PC-9 (cell line): ENCODE results near the gene HPS6. TPM values are rescaled to one million over a fixed set of nuclear protein-coding genes. Genes with fewer than 3 reads are reported as not detected.
A peak's percentile ranks its signal among the peaks of the same experiment; 100 is the strongest.

Source experiments
- BruUV-seq: library from RNA; stranded (reverse); fragments of 400-500 nt; replicated peaks from 2 replicates; lab custom pipeline; 2021; lab: Mats Ljungman, UMichigan
- CTCF ChIA-PET: fragments of 300-600 bp; sonication (Branson Sonifier 250); formaldehyde crosslinking; loops from one replicate; lab custom pipeline; 2022; ENCODE audit warnings: antibody characterized with exemption; lab: Charles Lee
- POLR2A ChIA-PET: fragments of 300-600 bp; sonication (Branson Sonifier 250); formaldehyde crosslinking; loops from one replicate; lab custom pipeline; 2022; ENCODE audit warnings: antibody characterized with exemption; ENCODE audit not compliant: unreplicated experiment; lab: Charles Lee
- DNase-seq, 2 experiments: peaks; one replicate each; pipeline versions ENCODE4 v3.0.0 to v3.0.0-alpha.2; 2015 to 2022; ENCODE audit warnings: mixed read lengths in 1 of 2
- H2AFZ ChIP-seq: fragments of 200-600 bp; sonication (generic); 2 replicates; pipeline ENCODE4 v1.8.1; 2017; ENCODE audit warnings: antibody characterized with exemption
- H3F3A ChIP-seq: fragments of 200-600 bp; sonication (generic); 2 replicates; pipeline ENCODE4 v1.8.1; 2017; ENCODE audit warnings: antibody characterized with exemption, mild to moderate bottlenecking, low read depth; ENCODE audit not compliant: insufficient read depth
- H3K27ac ChIP-seq: fragments of 200-600 bp; sonication (generic); 2 replicates; pipeline ENCODE4 v1.6.1; 2016; ENCODE audit warnings: mixed run types
- H3K27me3 ChIP-seq: fragments of 200-600 bp; sonication (generic); 2 replicates; pipeline ENCODE4 v1.6.1; 2016; ENCODE audit warnings: low read depth, mixed run types; ENCODE audit not compliant: insufficient read depth
- H3K36me3 ChIP-seq: fragments of 200-600 bp; sonication (generic); 2 replicates; pipeline ENCODE4 v1.6.1; 2016; ENCODE audit warnings: low read depth, mixed run types
- H3K4me1 ChIP-seq: fragments of 200-600 bp; sonication (generic); replicated peaks from 2 replicates; pipeline ENCODE4 v1.6.1; 2016; ENCODE audit warnings: mixed run types; ENCODE audit not compliant: insufficient read depth
- H3K4me2 ChIP-seq: fragments of 200-600 bp; sonication (generic); 2 replicates; pipeline ENCODE4 v1.6.1; 2017; ENCODE audit warnings: mixed run types
- H3K4me3 ChIP-seq: fragments of 200-600 bp; sonication (generic); 2 replicates; pipeline ENCODE4 v1.6.1; 2016; ENCODE audit warnings: mixed run types
- H3K79me2 ChIP-seq: fragments of 200-600 bp; sonication (generic); 2 replicates; pipeline ENCODE4 v1.6.1; 2017; ENCODE audit warnings: low read depth, mixed run types
- H3K9me2 ChIP-seq: fragments of 200-600 bp; sonication (generic); 2 replicates; pipeline ENCODE4 v1.8.1; 2017; ENCODE audit warnings: mild to moderate bottlenecking; ENCODE audit not compliant: insufficient read depth
- H3K9me3 ChIP-seq: fragments of 200-600 bp; sonication (generic); 2 replicates; pipeline ENCODE4 v1.8.1; 2016; ENCODE audit warnings: low read depth; ENCODE audit not compliant: insufficient read depth
- H4K20me1 ChIP-seq: fragments of 200-600 bp; sonication (generic); 2 replicates; pipeline ENCODE4 v1.8.1; 2017; ENCODE audit not compliant: insufficient read depth
- EZH2 ChIP-seq: fragments of 200-600 bp; sonication (generic); IDR thresholded peaks from 2 replicates; pipeline ENCODE4 v1.8.0; 2017; ENCODE audit warnings: antibody characterized with exemption, low read depth
- intact Hi-C: fragments of 100-400 bp; cut with micrococcal nuclease; formaldehyde crosslinking; loops from one replicate; pipeline ENCODE4 v1.10.0; 2022; ENCODE audit not compliant: unreplicated experiment
- total RNA-seq: library from RNA; stranded (reverse); gene quantifications from 2 replicates; pipeline ENCODE4 v1.2.3, GENCODE V29; 2021
- TF ChIP-seq, protein P1 (sequence below): fragments of 200-600 bp; sonication (generic); conservative IDR thresholded peaks from 2 replicates; pipeline ENCODE4 v1.6.1; 2017; ENCODE audit warnings: mixed run types, antibody characterized with exemption, mild to moderate bottlenecking, moderate library complexity

Gene HPS6
- total RNA-seq, 1 experiment from 2014 or later: 12.5 TPM

DNA sequence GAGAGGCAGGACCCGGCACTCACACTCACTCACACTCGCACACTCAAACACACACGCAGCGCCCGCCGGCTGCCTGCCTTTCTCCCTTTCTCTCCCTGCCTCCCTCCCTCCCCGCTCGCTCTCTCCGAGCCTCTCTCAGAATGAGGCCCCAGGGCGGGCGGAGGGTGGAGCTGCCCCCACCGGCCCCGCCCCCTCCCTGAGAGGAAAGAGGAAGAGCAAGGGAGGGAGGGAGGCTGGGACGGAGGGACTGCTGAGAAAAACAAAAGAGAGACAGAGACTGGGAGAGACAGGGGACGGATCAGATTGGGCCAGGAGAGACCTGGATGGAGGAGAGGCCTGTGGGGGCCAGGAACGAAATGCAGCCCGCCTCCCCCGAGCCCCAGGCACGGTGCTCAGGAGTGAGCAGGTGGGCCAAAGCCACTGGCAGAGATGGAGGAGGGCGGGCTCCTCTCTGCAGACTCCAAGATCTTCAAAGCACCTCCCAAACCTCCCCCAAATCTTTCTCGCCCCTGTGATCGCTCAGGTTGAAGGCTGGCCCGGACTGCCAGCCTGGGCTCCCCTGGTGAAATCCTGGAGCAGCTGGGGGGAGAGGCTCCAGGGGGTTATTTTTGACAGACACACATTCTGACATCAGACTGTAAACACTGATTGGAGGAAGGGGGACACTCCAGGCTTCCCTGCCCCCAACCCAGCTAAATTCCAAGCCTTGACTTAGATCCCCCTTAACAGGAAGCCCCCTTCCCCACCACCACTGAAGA, 49.9 kb downstream of the HPS6 start:
- POLR2A ChIA-PET: interaction anchor here (0.5 to 0.6 kb wide), 2 partner anchors 284 to 815 kb away, joined by 4 to 8 read pairs; no protein-coding TSS in a partner anchor
- no peaks in the 10 kb centered on the region; the same call in none of the 2 replicates for H3K4me1 ChIP-seq
- peak overlapping the region; percentile 73 for H2AFZ ChIP-seq

DNA sequence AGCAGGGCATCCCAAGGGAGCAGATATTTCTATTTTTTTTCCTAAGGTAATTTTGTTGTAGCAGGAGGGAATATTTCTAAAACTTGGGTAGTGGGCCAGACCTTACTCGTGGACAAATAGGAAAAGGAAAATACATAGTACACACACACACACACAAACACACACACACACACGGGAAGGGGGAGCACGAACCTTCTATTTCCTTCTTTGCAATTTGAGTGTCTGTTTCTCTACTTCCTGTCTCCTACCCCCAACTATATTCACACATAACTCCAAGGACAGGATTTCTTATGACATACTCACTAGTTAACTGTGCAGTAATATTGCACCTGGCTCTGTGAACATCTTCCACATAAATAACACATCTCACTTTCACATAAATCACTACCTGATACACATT, 50.6 kb downstream of the HPS6 start:
- no peak overlapping the region for H2AFZ ChIP-seq
- DNase-seq: no peak
- BruUV-seq: no TSS peak
- CTCF ChIA-PET: interaction anchor here (0.7 kb wide), 1 partner anchor 19 kb away, joined by 3 read pairs; no protein-coding TSS in a partner anchor
- no peaks in the 10 kb centered on the region for H3K27me3 ChIP-seq
- no peaks in the 10 kb centered on the region; the same call in none of the 2 replicates for H3K4me1 ChIP-seq
- intact Hi-C loops: loop anchor here (2.0 kb wide), 2 partner anchors 17 to 37 kb away; partner anchors contain the start of genes NOLC1 and PPRC1
- no peaks in the 10 kb centered on the region for H3K36me3 ChIP-seq
- H3K4me3 ChIP-seq: no peak overlapping the region
- H3K27ac ChIP-seq: no peak overlapping the region
- no peaks in the 10 kb centered on the region; the same call in 1 of the 2 replicates for H4K20me1 ChIP-seq
- H3F3A ChIP-seq: no peaks in the 10 kb centered on the region
- POLR2A ChIA-PET: no interaction called here
- TF ChIP-seq, protein P1, sequence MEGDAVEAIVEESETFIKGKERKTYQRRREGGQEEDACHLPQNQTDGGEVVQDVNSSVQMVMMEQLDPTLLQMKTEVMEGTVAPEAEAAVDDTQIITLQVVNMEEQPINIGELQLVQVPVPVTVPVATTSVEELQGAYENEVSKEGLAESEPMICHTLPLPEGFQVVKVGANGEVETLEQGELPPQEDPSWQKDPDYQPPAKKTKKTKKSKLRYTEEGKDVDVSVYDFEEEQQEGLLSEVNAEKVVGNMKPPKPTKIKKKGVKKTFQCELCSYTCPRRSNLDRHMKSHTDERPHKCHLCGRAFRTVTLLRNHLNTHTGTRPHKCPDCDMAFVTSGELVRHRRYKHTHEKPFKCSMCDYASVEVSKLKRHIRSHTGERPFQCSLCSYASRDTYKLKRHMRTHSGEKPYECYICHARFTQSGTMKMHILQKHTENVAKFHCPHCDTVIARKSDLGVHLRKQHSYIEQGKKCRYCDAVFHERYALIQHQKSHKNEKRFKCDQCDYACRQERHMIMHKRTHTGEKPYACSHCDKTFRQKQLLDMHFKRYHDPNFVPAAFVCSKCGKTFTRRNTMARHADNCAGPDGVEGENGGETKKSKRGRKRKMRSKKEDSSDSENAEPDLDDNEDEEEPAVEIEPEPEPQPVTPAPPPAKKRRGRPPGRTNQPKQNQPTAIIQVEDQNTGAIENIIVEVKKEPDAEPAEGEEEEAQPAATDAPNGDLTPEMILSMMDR: no peak
- no peak for TF ChIP-seq EZH2
- peak overlapping the region; percentile 75; the same call in 1 of the 2 replicates for H3K4me2 ChIP-seq
- H3K9me3 ChIP-seq: no peaks in the 10 kb centered on the region
- peaks cover 13% of the 10 kb centered on the region for H3K79me2 ChIP-seq
- H3K9me2 ChIP-seq: no peaks in the 10 kb centered on the region

More for the DNA sequence above, 49.9 kb downstream of the HPS6 start:
- no peaks in the 10 kb centered on the region; the same call in 1 of the 2 replicates for H4K20me1 ChIP-seq
- no TSS peak for BruUV-seq
- H3K4me2 ChIP-seq: peak overlapping the region; percentile 75
- intact Hi-C loops: loop anchor here (2.0 kb wide), 1 partner anchor 38 kb away; the partner anchor contains the start of gene NOLC1
- CTCF ChIA-PET: interaction anchor here (0.7 kb wide), 2 partner anchors 19 to 281 kb away, joined by 3 to 4 read pairs; no protein-coding TSS in a partner anchor
- H3F3A ChIP-seq: no peaks in the 10 kb centered on the region
- no peak for TF ChIP-seq EZH2
- H3K36me3 ChIP-seq: no peaks in the 10 kb centered on the region
- peak overlapping the region; percentile 66; the same call in 1 of the 2 replicates for H3K4me3 ChIP-seq
- peak; percentile 39 to 66 for DNase-seq
- no peaks in the 10 kb centered on the region for H3K9me2 ChIP-seq
- no peaks in the 10 kb centered on the region for H3K9me3 ChIP-seq
- peaks cover 13% of the 10 kb centered on the region for H3K79me2 ChIP-seq
- H3K27ac ChIP-seq: no peak overlapping the region
- H3K27me3 ChIP-seq: no peaks in the 10 kb centered on the region

DNA sequence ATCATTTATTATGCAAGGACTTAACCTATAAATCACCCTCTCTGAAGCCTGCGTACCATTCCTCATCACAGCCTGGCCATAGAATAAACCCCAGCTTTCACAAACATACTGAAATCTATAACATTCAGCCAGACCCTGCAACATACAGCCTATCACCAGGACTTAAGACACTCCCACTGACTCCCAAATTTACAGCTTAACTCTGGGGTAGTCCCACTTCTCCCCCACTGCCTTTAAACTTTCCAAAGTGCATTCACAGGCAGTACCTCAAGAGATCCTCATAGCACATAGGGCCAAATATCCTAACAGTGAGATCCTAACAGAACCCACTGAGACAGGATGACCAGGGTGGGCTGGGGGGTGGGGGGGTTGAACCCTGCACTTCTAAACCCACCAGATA, 51.5 kb downstream of the HPS6 start:
- Histone ChIP-seq H3K4me2 (no peak overlapping the region), H3K9me3 (no peaks in the 10 kb centered on the region), H3K27me3 (no peaks in the 10 kb centered on the region), H3K79me2 (peaks cover 13% of the 10 kb centered on the region), H4K20me1 (no peaks in the 10 kb centered on the region; the same call in 1 of the 2 replicates), H3K27ac (no peak overlapping the region), H3K4me3 (no peak overlapping the region), H3K9me2 (no peaks in the 10 kb centered on the region), H2AFZ (no peak overlapping the region), H3F3A (no peaks in the 10 kb centered on the region), H3K36me3 (no peaks in the 10 kb centered on the region), H3K4me1 (no peaks in the 10 kb centered on the region; the same call in none of the 2 replicates)
- TF ChIP-seq EZH2: no peak
- TF ChIP-seq, protein P1: no peak
- CTCF ChIA-PET: no interaction called here
- POLR2A ChIA-PET: no interaction called here
- intact Hi-C loops: loop anchor here (2.0 kb wide), 1 partner anchor 16 kb away; the partner anchor contains the start of gene PPRC1
- BruUV-seq: no TSS peak
- no peak for DNase-seq

Other genes starting within 250 kb of the HPS6 start
- 79.8 and 82.0 TPM in 2 replicates for gene OGA, start 246.9 kb upstream of the HPS6 start, total RNA-seq
- 4.0 and 5.1 TPM in 2 replicates for gene KCNIP2, start 221.5 kb upstream of the HPS6 start, total RNA-seq
- 12.0 and 12.8 TPM in 2 replicates for gene ARMH3, start 9.2 kb upstream of the HPS6 start, total RNA-seq
- gene LDB1, start 55.0 kb downstream of the HPS6 start, total RNA-seq: 31.2 and 38.5 TPM in 2 replicates
- 22.9 and 25.1 TPM in 2 replicates for gene PPRC1, start 67.7 kb downstream of the HPS6 start, total RNA-seq
- gene NOLC1, start 87.0 kb downstream of the HPS6 start, total RNA-seq: 58.3 and 59.5 TPM in 2 replicates
- gene ELOVL3, start 160.9 kb downstream of the HPS6 start, total RNA-seq: 0.61 and 0.88 TPM in 2 replicates
- not detected in 2 replicates for gene PITX3, start 176.2 kb downstream of the HPS6 start, total RNA-seq
- gene GBF1, start 180.2 kb downstream of the HPS6 start, total RNA-seq: 18.6 and 28.3 TPM in 2 replicates